Heart right ventricle (tissue), 16 donors: ENCODE measurements around the gene FNDC11. TPM values are rescaled to one million over a fixed set of nuclear protein-coding genes. Genes with fewer than 3 reads are reported as not detected.

Experiments
- ATAC-seq, 8 donors: fragments of 200-7000 bp; cut with Tn5 transposase; one replicate each; pipeline ENCODE4 v1.9.1; 2020; ENCODE audit warnings: mild to moderate bottlenecking in 8 of 8, moderate library complexity in 8 of 8, moderate number of reproducible peaks in 1 of 8
- DNase-seq, 2 donors: peaks; one replicate each; pipeline ENCODE4 v3.0.0-alpha.2; 2020
- H3K27ac ChIP-seq, 10 donors: fragments of 200-600 bp; sonication (generic) in 2 of 10; one replicate each; pipeline versions ENCODE4 v1.5.0 to v1.8.0; 2020 to 2022; ENCODE audit warnings: mild to moderate bottlenecking in 3 of 10
- H3K27me3 ChIP-seq, 7 donors: fragments of 200-600 bp; one replicate each; pipeline ENCODE4 v1.8.0; 2021 to 2022; ENCODE audit warnings: mild to moderate bottlenecking in 2 of 7
- H3K36me3 ChIP-seq, 9 donors: fragments of 200-600 bp; sonication (generic) in 1 of 9; one replicate each; pipeline versions ENCODE4 v1.5.0 to v1.8.0; 2020 to 2022; ENCODE audit warnings: mild to moderate bottlenecking in 2 of 9
- H3K4me1 ChIP-seq, 9 donors: fragments of 200-600 bp; sonication (generic) in 1 of 9; one replicate each; pipeline versions ENCODE4 v1.5.0 to v1.8.0; 2020 to 2022; ENCODE audit warnings: mild to moderate bottlenecking in 4 of 9
- H3K4me3 ChIP-seq, 10 donors: fragments of 200-600 bp; sonication (generic) in 2 of 10; one replicate each; pipeline versions ENCODE4 v1.5.0 to v1.8.0; 2020 to 2022; ENCODE audit warnings: mild to moderate bottlenecking in 7 of 10, moderate library complexity in 2 of 10
- H3K9me3 ChIP-seq, 11 donors: fragments of 200-600 bp in 10 of 11; sonication (generic) in 2 of 11; one replicate each; pipeline versions ENCODE4 v1.5.0 to v1.8.0; 2013 to 2022; ENCODE audit warnings: mild to moderate bottlenecking in 2 of 11, control low read depth in 1 of 11, moderate library complexity in 1 of 11
- CTCF ChIP-seq, 9 donors: fragments of 200-600 bp; sonication (generic) in 2 of 9; IDR thresholded peaks; one replicate each; pipeline versions ENCODE4 v1.5.0 to v1.8.0; 2021 to 2022; ENCODE audit warnings: antibody characterized with exemption in 9 of 9, mild to moderate bottlenecking in 5 of 9, moderate library complexity in 1 of 9
- WGBS, 2 donors: extraction: QIAGEN DNeasy Blood & Tissue Kit; methylation state at CpG; one replicate each; pipeline ENCODE4 v1.1.7; 2013; ENCODE audit warnings: inconsistent platforms in 1 of 2; 5-methylcytosine and 5-hydroxymethylcytosine counted together
- intact Hi-C, 10 donors: fragments of 100-400 bp; cut with DNase I; formaldehyde crosslinking; loops; one replicate each; pipeline versions ENCODE4 v1.11.1 to v1.14.2; 2022
- polyA plus RNA-seq, 2 donors: library from polyadenylated mRNA; stranded (reverse); fragments of 200-250 nt; gene quantifications; one replicate each; pipeline ENCODE4 v1.2.3, GENCODE V29; 2013
- total RNA-seq, 10 donors: library from RNA; stranded (reverse); fragmentation: NEBNext Ultra II Directional in 3 of 10; extraction: Animal tissue kit (Norgen Biotek cat#: 25700) in 3 of 10; gene quantifications; one replicate each; pipeline versions ENCODE4 v1.2.1 to v1.2.4, GENCODE V29; 2021 to 2023
- donor health status: Arrhythmogenic right ventricular cardiomyopathy.
- donor health status: ischemic (EF 13 %, LVEDD 7.1; RV severe dilation, severe dysfunction).
- donor health status: healthy with polysubstance abuse.
- donor health status: DM: no; HTN: yes; CAD: no.
- donor health status: DM: no; HTN: no; CAD: no.
- donor health status: ischemic (EF 25% LVEDD 6.9; RV normal size, moderate dysfunction).
- donor health status: ischemic (EF 25% LVEDD 5.7; RV mildly dilated, moderate dysfunction).
- donor health status: healthy.
- donor health status: DM: yes; HTN: yes; CAD: no.
- donor health status: Ischemic cardiomyopathy.
- donor health status: ischemic (EF 35%, LVEDD 5.7; RV mildly dilated, moderate dysfunction).
- donor health status: nonischemic (EF 11% LVEDD 7.7; RV severe dilation, severe dysfunction).
- donor health status: DM: yes; HTN: yes; CAD: no.
- donor health status: PGD.
- donor health status: ischemic (EF 29% LVEDD 5.4; RV normal size, mild dysfunction).
- donor health status: nonischemic (EF 23%, LVEDD 6.1; RV moderate dilation, normal function).

FNDC11 gene
- total and polyA plus RNA-seq, 12 donors, result 0.09 to 0.29 (median 0.18) TPM; not detected in 6

DNA sequence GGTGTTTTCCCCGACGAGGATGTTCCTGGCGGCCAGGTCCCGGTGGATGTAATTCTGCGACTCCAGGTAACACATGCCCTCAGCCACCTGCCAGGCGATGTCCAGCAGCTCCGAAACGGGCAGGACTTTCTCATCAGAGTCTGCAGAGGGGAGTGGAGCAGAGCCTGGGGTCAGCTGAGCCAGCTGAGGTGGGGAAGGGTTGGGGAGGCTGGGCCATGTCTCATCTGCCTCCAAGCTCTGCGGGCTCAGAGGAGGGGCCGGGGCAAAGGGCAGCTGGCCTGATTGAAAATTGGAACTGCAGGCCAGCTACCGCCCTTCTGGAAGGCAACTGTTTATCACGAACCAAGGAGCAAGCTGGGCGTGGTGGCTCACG lies 23.2 kb upstream of the FNDC11 start:
- Histone ChIP-seq H3K27me3 (peaks cover 0 to 24% (median 17%) of the 10 kb centered on the region in 7 donors), H3K36me3 (no peaks in the 10 kb centered on the region), H3K4me1 (peaks cover 0 to 10% (median 0%) of the 10 kb centered on the region in 9 donors), H3K4me3 (no peak overlapping the region), H3K9me3 (no peaks in the 10 kb centered on the region), H3K27ac (no peak overlapping the region)
- TF ChIP-seq CTCF (IDR thresholded peaks at IDR 0.05), result no peak
- no peak for DNase-seq
- WGBS, 2 donors, result 71 to 75% methylated on average over 14 of the region's 14 CpGs
- intact Hi-C loops, result loop anchor here in 3 of 10 donors (10.0 kb wide), 1 partner anchor 334 kb away; the partner anchor contains the start of genes ABHD16B (in 3 of the 3) and TPD52L2 (in 3 of the 3)
- no peak for ATAC-seq

GRCh38 chr20:63531686-63532448 lies 22.1 kb upstream of the FNDC11 start:
- intact Hi-C loops, result loop anchor here in 3 of 10 donors (10.0 kb wide), 1 partner anchor 333 kb away; the partner anchor contains the start of genes ABHD16B (in 3 of the 3) and TPD52L2 (in 3 of the 3)
- WGBS, 2 donors, result 75 to 77% methylated on average over 27 of the region's 27 CpGs
- Histone ChIP-seq H3K27ac (no peak overlapping the region), H3K36me3 (no peaks in the 10 kb centered on the region), H3K4me3 (no peak overlapping the region), H3K4me1 (peaks cover 0 to 18% (median 0%) of the 10 kb centered on the region in 9 donors), H3K9me3 (no peaks in the 10 kb centered on the region), H3K27me3 (peaks cover 0 to 32% (median 19%) of the 10 kb centered on the region in 7 donors)
- DNase-seq (no peak), ATAC-seq (no peak)
- no peak for TF ChIP-seq CTCF (IDR thresholded peaks at IDR 0.05)

GRCh38 chr20:63532449-63532971 lies 21.4 kb upstream of the FNDC11 start:
- peaks cover 0 to 25% (median 4%) of the 10 kb centered on the region in 9 donors for H3K4me1 ChIP-seq
- no peak overlapping the region for H3K4me3 ChIP-seq
- no peak overlapping the region for H3K27ac ChIP-seq
- WGBS, 2 donors, result 80 to 84% methylated on average over 24 of the region's 24 CpGs
- no peak for DNase-seq
- intact Hi-C loops, result loop anchor here in 3 of 10 donors (10.0 kb wide), 1 partner anchor 332 kb away; the partner anchor contains the start of genes ABHD16B (in 3 of the 3) and TPD52L2 (in 3 of the 3)
- H3K9me3 ChIP-seq, result no peaks in the 10 kb centered on the region
- no peaks in the 10 kb centered on the region for H3K36me3 ChIP-seq
- ATAC-seq, result no peak
- TF ChIP-seq CTCF (IDR thresholded peaks at IDR 0.05), result no peak
- H3K27me3 ChIP-seq, result peaks cover 0 to 38% (median 20%) of the 10 kb centered on the region in 7 donors

DNA sequence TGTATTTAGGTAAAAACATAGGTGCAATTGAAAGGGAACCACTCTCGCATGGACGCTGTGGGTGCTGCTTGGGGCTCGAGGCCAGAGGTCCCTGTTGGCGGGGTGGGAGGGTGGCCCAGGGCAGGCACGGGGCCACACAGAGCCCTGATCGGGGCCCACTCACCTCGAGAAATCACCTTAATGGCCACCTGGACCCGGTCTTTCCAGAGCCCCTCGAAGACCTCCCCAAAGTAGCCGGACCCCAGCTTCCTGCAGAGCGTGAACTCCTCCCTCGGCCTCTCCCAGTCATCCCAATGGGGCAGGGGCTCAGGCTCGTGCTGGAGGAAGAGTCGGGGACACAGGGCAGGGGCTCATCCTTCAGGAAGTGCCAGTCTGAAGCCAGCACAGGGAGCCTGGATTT lies 20.6 kb upstream of the FNDC11 start:
- no peak overlapping the region for H3K27ac ChIP-seq
- no peak overlapping the region for H3K4me3 ChIP-seq
- intact Hi-C loops, result loop anchor here in 3 of 10 donors (10.0 kb wide), 1 partner anchor 331 kb away; the partner anchor contains the start of genes ABHD16B (in 3 of the 3) and TPD52L2 (in 3 of the 3)
- no peaks in the 10 kb centered on the region for H3K36me3 ChIP-seq
- H3K4me1 ChIP-seq, result peaks cover 0 to 34% (median 12%) of the 10 kb centered on the region in 9 donors
- ATAC-seq, result no peak
- 72 to 79% methylated on average over 14 of the region's 14 CpGs for WGBS, 2 donors
- no peak for DNase-seq
- no peak for TF ChIP-seq CTCF (IDR thresholded peaks at IDR 0.05)
- H3K9me3 ChIP-seq, result no peaks in the 10 kb centered on the region
- H3K27me3 ChIP-seq, result peaks cover 0 to 38% (median 20%) of the 10 kb centered on the region in 7 donors
